ENCODE measurements around the gene BEND4.
"Not testable (repeated sequence)": the region's sequence is repeated elsewhere in the genome, so short reads cannot be mapped to it uniquely, and the experiment has no call there.

Gene BEND4

GRCh38 chr4:42152507-42153504, at the start of gene BEND4:
TSS of gene BEND4 (minus strand) at chr4:42152655. CDS start at chr4:42152143, 512 bp downstream.
- no peak for DNase-seq
- TF ChIP-seq POLR2A (IDR thresholded peaks at IDR 0.05; ENCODE audit: low read length), result no peak
- TF ChIP-seq GATA1 (IDR thresholded peaks at IDR 0.05; ENCODE audit: low read depth, low read length), result no peak

DNA sequence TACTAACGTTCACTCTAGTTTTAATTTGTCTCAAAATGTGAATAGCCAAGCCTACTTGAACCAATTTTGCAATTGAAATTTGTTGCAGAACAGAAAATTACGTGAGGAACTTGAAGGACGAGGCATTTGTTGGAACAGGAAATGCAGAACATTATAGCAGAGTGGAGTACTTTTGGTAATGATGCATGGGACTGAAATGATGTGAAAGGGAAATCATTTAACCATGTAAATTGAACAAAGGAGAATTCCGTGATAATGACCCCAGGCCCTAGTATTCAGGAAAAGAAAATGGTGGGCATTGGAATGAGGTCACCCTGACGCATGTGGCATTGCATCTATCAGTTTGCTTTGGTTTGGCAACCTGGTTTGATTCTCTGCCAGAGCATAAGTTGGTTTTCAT, 44.9 kb upstream of the BEND4 start:
- DNase-seq, result no peak
- TF ChIP-seq GATA1 (IDR thresholded peaks at IDR 0.05; ENCODE audit: low read depth, low read length) (no peak), POLR2A (IDR thresholded peaks at IDR 0.05; ENCODE audit: low read length) (no peak)

DNA sequence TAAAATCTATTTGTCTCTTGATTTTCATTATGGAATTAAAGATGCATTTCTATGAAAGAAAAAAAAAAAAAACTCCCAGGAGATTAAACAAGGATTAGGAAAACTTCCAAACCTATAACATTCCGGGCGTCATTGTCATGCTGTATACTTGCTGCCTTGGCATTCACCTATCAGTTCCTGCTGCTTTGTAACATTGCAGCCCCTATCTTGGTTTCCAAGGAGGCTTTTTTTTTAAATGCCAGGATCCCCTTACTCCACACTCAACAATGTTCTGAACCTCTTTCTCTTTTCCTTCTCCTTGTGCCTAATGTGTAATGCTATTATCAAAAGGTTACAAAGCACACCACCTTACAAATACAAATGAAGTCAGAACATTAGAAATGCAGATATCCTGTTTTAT, 20.5 kb upstream of the BEND4 start:
- DNase-seq, result no peak
- TF ChIP-seq GATA1 (IDR thresholded peaks at IDR 0.05; ENCODE audit: low read depth, low read length) (no peak), POLR2A (IDR thresholded peaks at IDR 0.05; ENCODE audit: low read length) (no peak)

- DNase-seq, result no peak
- TF ChIP-seq POLR2A (IDR thresholded peaks at IDR 0.05; ENCODE audit: low read length) (no peak), GATA1 (IDR thresholded peaks at IDR 0.05; ENCODE audit: low read depth, low read length) (no peak)
Measured at GRCh38 chr4:42172128-42172790, 19.8 kb upstream of the BEND4 start.

DNA sequence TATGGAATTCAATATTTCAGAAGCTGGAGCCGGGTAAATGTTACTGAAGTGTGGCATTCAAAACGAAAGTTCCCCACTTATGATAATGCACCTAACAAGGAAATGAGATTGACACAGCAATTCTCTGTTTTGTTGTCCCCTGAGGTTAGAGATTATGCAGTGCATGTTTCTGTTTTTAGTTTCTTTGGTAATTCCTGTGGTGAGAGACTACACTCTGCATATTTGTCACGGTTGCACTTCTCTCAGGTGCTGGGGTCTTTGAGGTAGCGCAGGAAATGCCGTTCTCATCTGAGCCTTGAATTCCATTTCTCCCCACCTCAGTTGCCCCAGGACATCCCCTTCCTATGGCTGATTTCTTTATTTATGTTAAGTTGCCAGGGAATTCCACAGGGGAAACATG, 15.3 kb upstream of the BEND4 start:
- DNase-seq, result no peak
- TF ChIP-seq GATA1 (IDR thresholded peaks at IDR 0.05; ENCODE audit: low read depth, low read length) (no peak), POLR2A (IDR thresholded peaks at IDR 0.05; ENCODE audit: low read length) (no peak)

GRCh38 chr4:42166186-42166585, 13.7 kb upstream of the BEND4 start:
- not testable (repeated sequence) for DNase-seq

DNA sequence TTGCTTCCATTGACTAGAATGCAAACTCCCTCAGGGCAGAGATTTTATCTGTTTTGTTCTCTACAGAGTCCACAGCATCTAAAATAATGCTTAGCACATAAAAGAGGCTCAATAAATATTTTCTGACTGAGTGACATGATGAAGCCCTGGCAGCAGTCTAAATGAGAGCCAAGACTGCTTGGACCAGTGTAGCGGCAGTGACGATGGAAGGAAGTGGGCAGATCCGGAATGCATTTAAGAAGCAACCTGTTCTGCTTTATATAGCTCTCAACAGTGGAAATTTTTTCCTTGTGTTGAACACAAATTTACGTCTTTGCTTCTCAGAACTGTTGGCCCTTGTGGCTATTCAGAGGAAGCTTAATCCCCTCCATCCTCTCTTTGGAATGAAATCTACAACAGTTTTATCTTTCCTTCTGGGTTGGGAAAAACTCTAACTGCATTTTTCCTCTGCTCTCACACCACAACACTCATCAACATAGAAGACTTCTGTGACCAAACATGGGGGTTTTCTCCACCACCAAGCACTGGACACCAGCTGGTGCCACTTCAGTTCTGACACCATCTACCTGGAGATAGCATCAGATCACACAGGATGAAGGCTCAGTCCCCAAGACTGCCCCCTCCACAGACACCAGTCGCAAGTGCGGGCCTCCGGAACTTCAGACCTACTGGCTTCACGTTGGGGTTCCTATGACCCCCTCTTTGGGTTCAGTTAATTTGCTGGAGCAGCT, 7.0 kb upstream of the BEND4 start:
- DNase-seq, result no peak
- TF ChIP-seq GATA1 (IDR thresholded peaks at IDR 0.05; ENCODE audit: low read depth, low read length) (no peak), POLR2A (IDR thresholded peaks at IDR 0.05; ENCODE audit: low read length) (no peak)

DNA sequence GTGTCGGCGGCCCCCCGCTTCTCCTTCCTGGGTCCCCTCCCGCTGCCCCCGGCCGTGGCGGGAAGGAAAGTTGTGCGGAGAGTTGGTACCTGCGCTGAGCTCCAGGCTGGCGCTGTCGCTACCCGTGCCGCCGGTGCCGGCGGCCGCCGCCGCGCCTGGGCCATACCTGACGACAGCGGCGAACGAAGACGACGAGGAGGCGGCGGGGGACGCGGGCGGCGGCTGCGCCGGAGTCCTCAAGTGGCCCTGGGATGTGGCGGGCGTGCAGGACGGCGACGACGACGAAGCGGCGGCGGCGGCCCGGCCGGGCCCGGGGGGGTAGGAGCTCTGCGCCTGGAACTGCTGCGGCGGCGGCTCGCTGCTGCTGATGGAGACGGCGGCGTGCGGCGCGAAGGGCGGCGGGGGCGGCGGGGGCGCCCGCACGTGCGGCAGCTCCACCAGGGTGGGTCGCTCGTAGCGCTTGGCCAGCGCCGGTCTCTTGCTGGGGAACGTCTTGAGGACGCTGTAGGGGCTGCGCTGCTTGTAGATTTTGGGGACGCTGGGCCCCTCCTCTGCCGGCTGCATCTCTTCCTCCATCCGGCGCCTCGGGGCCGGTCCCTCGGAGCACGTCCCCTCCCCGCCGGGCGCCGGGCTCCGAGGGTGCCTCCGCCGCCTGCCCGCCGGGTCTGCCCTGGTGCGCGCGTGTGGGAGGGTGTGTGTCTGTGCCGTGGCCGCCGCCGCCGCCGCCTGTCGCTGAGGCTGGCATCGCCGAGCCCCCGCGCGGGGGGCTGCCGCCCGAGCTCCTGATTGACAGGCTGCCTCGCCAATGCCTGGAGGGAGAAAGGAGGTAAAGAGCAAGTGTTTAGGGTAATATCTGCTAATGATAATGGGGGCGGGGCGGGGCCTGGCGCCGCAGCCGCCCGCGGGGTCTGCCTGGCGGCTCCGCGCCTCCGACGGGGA, 618 bp downstream of the BEND4 start:
- peak; percentile 12 to 31 for DNase-seq
- TF ChIP-seq POLR2A (IDR thresholded peaks at IDR 0.05; ENCODE audit: low read length) (no peak), GATA1 (IDR thresholded peaks at IDR 0.05; ENCODE audit: low read depth, low read length) (no peak)

DNA sequence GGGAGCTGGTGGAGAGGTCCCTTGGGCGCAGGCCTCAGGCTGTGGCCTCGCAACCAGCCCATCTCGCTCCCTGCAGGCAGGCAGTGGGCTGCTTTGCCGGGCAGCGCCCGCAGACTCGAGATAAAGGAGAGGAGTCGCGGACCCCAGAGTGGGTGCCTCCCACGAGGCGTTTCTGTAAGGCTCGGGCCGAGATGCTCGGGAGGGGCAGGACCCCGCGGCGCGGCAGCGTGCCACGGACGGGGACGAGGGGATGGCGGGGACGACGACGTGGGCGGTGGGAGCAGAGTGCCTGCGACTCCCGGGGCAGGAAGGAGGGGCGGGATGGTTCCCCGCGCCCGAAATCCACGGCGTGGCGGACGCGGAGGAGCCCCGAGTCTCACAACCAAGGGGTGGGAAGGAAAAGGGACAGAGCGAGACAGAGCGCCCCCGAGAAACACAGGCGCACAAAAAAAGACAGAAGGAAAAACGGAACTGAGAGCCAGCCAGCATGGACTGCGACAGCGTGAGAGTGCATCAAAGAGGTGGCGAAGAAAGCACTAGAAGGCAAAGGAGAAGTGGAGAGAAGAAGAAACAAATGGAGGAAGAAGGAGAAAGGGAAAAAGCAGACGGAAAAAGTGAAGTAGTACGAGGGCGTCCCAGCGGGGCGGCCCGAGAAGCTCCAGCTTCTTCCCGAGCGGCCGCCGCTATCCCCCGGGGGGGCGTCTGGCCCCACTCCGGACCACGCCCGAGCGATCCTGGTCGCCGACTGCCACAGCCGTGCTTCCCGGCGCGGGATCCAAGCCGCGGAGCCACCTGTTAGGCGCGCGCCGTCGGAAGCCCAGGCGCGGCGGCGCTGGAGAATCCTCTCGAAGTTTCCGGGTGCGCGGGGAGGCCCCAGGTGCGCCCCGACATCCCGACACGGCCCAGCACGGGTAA, 1.5 kb downstream of the BEND4 start:
- no peak for DNase-seq

GRCh38 chr4:42149004-42149403, 3.5 kb downstream of the BEND4 start:
- DNase-seq, result no peak
- TF ChIP-seq POLR2A (IDR thresholded peaks at IDR 0.05; ENCODE audit: low read length), result no peak
- no peak for TF ChIP-seq GATA1 (IDR thresholded peaks at IDR 0.05; ENCODE audit: low read depth, low read length)

More for the DNA sequence above, 1.5 kb downstream of the BEND4 start:
- TF ChIP-seq POLR2A (IDR thresholded peaks at IDR 0.05; ENCODE audit: low read length), result no peak
- no peak for TF ChIP-seq GATA1 (IDR thresholded peaks at IDR 0.05; ENCODE audit: low read depth, low read length)

DNA sequence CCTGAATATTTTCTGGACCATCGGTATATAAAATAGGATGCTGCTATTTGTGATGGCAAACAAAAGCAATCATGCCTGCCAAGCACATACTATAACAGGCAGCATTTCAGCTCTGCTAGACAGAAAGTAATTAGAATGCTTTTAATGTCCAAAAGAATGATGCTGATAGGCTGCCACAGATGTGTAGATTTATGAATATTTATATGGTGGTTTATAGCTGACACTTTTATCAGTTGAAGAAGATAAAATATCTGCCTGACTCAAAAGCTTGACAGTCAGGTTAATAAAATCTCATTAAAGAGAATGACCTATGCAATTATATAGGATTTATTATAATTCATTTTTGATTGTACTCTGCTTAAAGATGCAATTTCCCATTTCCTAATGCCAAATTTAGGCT, 4.0 kb downstream of the BEND4 start:
- no peak for DNase-seq
- TF ChIP-seq GATA1 (IDR thresholded peaks at IDR 0.05; ENCODE audit: low read depth, low read length), result no peak
- no peak for TF ChIP-seq POLR2A (IDR thresholded peaks at IDR 0.05; ENCODE audit: low read length)

- TF ChIP-seq POLR2A (IDR thresholded peaks at IDR 0.05; ENCODE audit: low read length) (no peak), GATA1 (IDR thresholded peaks at IDR 0.05; ENCODE audit: low read depth, low read length) (no peak)
- DNase-seq, result no peak
Measured at GRCh38 chr4:42144028-42144427, 8.4 kb downstream of the BEND4 start.

Measured in erythroblast (primary cell).